OCI-LY1 (cell line): ENCODE data around the gene FBXO45.

Source experiments
- EZH2 ChIP-seq: fragments of 200-600 bp; sonication (generic), shearing (Covaris generic); IDR thresholded peaks from 2 replicates; pipeline ENCODE4 v1.8.0; 2017; ENCODE audit warnings: borderline replicate concordance, mixed run types, mild to moderate bottlenecking, antibody characterized with exemption, low read length, moderate library complexity, mixed read lengths
- TF ChIP-seq, protein P1 (sequence below): fragments of 200-600 bp; sonication (generic), shearing (Covaris generic); IDR thresholded peaks from 2 replicates; pipeline ENCODE4 v1.5.1; 2017; ENCODE audit warnings: mild to moderate bottlenecking, antibody characterized with exemption, low read length, moderate library complexity, mixed read lengths

DNA sequence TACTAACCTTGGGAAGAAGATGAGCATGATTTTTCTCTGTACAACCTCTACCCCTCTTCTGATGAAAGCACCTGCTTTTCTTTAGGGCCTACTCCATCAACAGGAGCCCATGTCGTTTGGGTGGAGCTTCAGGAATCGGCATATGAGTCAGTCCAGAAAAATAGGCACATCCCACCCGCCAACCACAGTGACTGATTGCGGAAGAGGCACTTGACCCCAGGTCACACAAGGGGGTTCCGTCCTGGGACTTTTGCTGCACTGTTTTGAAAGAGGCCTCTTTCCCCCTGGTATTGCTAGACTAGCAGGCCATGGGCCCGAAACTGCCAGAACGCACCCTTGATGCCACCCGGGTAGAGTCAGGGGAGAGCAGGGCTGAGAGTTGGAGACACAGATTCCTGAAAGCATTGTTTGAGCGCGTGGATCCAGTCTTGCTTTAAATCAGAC, 51.7 kb downstream of the FBXO45 start:
- no peak for TF ChIP-seq EZH2
- TF ChIP-seq, protein P1, sequence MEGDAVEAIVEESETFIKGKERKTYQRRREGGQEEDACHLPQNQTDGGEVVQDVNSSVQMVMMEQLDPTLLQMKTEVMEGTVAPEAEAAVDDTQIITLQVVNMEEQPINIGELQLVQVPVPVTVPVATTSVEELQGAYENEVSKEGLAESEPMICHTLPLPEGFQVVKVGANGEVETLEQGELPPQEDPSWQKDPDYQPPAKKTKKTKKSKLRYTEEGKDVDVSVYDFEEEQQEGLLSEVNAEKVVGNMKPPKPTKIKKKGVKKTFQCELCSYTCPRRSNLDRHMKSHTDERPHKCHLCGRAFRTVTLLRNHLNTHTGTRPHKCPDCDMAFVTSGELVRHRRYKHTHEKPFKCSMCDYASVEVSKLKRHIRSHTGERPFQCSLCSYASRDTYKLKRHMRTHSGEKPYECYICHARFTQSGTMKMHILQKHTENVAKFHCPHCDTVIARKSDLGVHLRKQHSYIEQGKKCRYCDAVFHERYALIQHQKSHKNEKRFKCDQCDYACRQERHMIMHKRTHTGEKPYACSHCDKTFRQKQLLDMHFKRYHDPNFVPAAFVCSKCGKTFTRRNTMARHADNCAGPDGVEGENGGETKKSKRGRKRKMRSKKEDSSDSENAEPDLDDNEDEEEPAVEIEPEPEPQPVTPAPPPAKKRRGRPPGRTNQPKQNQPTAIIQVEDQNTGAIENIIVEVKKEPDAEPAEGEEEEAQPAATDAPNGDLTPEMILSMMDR, result no peak
